ENCODE data around the gene COBL.

The COBL gene

GRCh38 chr7:51027106-51027934, 289.3 kb downstream of the COBL start:
- no peak for DNase-seq (ENCODE audit: low read depth, low spot score)

GRCh38 chr7:51026341-51026740, 290.3 kb downstream of the COBL start:
- no peak for DNase-seq (ENCODE audit: low read depth, low spot score)

GRCh38 chr7:51025668-51026067, 290.9 kb downstream of the COBL start:
- no peak for DNase-seq (ENCODE audit: low read depth, low spot score)

- DNase-seq (ENCODE audit: low read depth, low spot score): no peak
These were observed 291.7 kb downstream of the COBL start for GRCh38 chr7:51024867-51025266.

- no peak for DNase-seq (ENCODE audit: low read depth, low spot score)
These were observed 293.1 kb downstream of the COBL start for GRCh38 chr7:51023547-51023946.

- DNase-seq (ENCODE audit: low read depth, low spot score): no peak
These were observed 293.8 kb downstream of the COBL start for GRCh38 chr7:51022821-51023220.

GRCh38 chr7:51021906-51022570, 294.6 kb downstream of the COBL start:
- DNase-seq (ENCODE audit: low read depth, low spot score): no peak

- DNase-seq (ENCODE audit: low read depth, low spot score): no peak
These were observed 295.7 kb downstream of the COBL start for GRCh38 chr7:51020944-51021343.

GRCh38 chr7:51019891-51020870, 296.4 kb downstream of the COBL start:
- DNase-seq (ENCODE audit: low read depth, low spot score): no peak

- no peak for DNase-seq (ENCODE audit: low read depth, low spot score)
These were observed 297.3 kb downstream of the COBL start for GRCh38 chr7:51019191-51019844.

- no peak for DNase-seq (ENCODE audit: low read depth, low spot score)
These were observed 298.8 kb downstream of the COBL start for GRCh38 chr7:51017576-51018535.

- DNase-seq (ENCODE audit: low read depth, low spot score): no peak
These were observed 300.1 kb downstream of the COBL start for GRCh38 chr7:51016546-51016945.

GRCh38 chr7:51015581-51015980, 301.0 kb downstream of the COBL start:
- DNase-seq (ENCODE audit: low read depth, low spot score): no peak

- no peak for DNase-seq (ENCODE audit: low read depth, low spot score)
These were observed 301.8 kb downstream of the COBL start for GRCh38 chr7:51014811-51015210.

- DNase-seq (ENCODE audit: low read depth, low spot score): no peak
These were observed 302.6 kb downstream of the COBL start for GRCh38 chr7:51013861-51014511.

- no peak for DNase-seq (ENCODE audit: low read depth, low spot score)
These were observed 303.3 kb downstream of the COBL start for GRCh38 chr7:51013218-51013786.

GRCh38 chr7:51012569-51013217, 303.9 kb downstream of the COBL start:
- DNase-seq (ENCODE audit: low read depth, low spot score): no peak

- DNase-seq (ENCODE audit: low read depth, low spot score): no peak
These were observed 304.8 kb downstream of the COBL start for GRCh38 chr7:51011710-51012350.
